Stimulated activated CD8-positive, alpha-beta memory T cell treated with anti-CD3 and anti-CD28 coated beads, Interleukin-12 subunit alpha, Interleukin-12 subunit beta, amount 100 ng/mL, for 1 hour (primary cell): ENCODE results near the gene JMJD1C.
"Not testable (repeated sequence)": the region's sequence is repeated elsewhere in the genome, so short reads cannot be mapped to it uniquely, and the experiment has no call there.

ENCODE experiments used
- DNase-seq: peaks from one replicate; pipeline ENCODE4 v3.0.0-alpha.2; 2020; ENCODE audit warnings: low read depth

JMJD1C gene

GRCh38 chr10:63465293-63466143 lies at the start of gene JMJD1C:
Gene JMJD1C, minus strand, starts transcription at chr10:63465977. Its CDS starts 315 bp downstream, at chr10:63465662.
- DNase-seq, result peak; percentile 33

DNA sequence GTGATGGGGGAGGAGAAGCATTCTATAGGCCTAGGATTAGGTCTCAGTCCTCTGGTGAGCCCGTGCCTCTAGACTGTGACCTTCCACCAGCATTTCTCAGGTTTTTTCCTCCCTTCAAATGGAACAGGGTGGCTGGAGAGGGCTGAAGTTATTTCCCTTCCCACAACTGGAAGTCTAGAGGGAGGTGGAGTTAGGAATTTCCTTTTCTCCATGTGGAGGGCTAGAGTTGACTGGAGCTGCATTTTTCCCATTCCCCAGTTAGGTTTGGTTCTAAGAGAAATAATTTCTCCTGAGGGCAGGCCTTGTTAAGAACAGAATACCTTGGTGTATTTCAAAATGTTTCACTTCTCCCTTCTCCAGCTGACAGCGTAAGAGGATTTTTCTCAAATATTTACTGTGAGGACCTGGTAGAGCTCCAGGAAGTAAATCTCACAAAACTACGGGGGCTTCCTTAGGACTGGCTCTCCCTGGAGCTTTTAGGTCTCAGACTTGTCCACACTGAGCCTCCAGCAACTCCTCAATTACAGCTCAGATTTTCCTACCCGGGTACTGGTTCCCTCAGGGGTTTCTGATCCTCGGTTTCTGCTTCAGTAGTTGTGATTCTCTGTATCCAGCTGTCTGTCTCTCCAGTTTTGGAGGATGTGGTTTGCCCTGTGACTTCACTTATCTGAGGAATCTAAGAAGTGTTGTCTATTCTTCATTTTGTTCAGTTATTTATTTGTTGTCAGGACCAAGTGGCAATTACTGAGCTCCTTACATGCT lies 49.4 kb upstream of the JMJD1C start:
- DNase-seq, result no peak

- DNase-seq, result no peak
These were observed 40.8 kb upstream of the JMJD1C start for GRCh38 chr10:63506554-63506953.

- no peak for DNase-seq
These were observed 39.8 kb upstream of the JMJD1C start for GRCh38 chr10:63505562-63505961.

DNA sequence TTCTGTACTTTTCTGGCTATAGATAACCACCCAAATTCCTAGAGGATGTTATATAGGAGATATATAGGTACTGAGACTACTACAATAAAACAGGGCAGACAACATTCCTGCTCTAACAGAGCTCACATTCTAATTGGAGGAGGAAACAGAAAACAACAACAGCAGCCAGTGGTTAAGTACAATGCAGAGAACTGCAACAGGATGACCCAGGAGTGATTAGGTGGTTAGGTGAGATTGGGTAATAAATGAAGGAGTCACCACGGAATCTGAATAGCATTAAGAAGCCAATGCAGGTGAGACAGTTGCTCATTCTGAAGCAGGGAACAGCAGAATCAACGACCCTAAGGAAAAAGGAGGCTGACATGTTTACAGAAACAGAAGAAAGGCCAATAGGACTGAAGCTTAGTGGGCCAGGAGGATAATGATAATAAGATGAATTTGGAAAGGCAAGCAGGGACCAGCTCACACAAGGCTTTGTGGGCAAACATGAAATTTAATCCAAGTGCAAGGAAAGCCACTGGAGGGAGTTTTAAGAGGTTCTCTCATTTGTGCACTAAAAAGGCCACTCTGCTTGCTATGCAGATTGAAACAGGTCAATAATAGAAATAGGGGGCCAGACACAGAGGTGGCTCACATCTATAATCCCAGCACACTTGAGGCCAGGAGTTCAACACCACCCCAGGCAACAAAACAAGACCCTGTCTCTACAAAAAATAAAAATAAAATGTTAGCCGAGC lies 38.5 kb upstream of the JMJD1C start:
- DNase-seq, result no peak

GRCh38 chr10:63503395-63503794 lies 37.6 kb upstream of the JMJD1C start:
- DNase-seq, result no peak

- DNase-seq, result no peak
These were observed 37.1 kb upstream of the JMJD1C start for GRCh38 chr10:63502832-63503231.

DNA sequence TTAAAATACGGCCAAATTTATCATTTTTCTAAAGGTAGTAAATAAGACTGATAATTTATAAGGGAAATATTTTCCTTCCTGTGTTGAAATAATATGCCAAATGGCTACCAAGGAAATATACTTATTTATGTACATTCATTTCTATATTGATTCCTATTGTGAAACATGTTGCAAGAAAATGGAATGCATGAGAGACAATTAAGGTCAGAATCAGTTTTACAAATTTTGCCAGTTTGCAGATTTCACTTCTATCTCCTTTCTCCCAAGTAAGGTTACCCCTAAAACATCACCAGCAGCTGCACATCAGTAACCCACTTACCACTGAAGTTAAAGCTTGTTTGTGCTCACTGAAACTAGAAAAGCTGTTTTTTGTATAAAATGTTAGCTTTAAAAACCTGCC lies 36.2 kb upstream of the JMJD1C start:
- DNase-seq, result no peak

DNA sequence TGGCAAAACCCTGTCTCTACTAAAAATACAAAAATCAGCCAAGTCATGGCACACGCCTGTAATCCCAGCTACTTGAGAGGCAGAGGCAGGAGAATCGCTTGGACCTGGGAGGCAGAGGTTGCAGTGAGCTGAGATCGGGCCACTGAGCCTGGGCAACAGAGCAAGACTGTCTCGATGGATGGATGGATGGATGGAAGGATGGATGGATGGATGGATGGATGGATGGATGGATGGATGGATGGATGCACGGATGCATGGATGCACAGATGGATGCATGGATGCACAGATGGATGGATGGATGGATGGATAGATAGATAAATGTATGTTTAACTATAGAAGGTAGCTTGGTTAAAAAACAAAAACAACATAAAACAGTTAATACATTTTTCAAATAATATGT lies 34.8 kb upstream of the JMJD1C start:
- DNase-seq, result not testable (repeated sequence)

GRCh38 chr10:63498665-63499064 lies 32.9 kb upstream of the JMJD1C start:
- no peak for DNase-seq

GRCh38 chr10:63497321-63497720 lies 31.5 kb upstream of the JMJD1C start:
- DNase-seq, result no peak

DNA sequence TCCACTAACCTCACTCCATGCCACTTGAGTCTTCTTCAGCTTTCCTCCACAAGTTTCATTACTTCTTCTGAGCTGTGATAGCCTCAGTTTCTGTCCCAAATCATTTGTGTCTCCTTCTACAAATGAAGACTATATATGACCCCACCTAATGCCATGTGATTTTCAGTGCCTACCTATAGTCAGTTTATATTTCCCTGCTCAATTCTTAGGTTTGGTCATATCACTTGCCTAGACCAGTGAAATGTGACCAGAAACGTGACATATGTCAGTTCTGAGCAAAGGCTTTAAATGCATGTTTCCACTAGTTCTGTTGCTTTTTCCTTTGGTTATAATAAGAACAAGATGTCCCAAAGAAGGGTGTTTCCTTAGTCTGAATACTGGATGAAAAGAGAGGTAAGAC lies 30.8 kb upstream of the JMJD1C start:
- DNase-seq, result no peak

DNA sequence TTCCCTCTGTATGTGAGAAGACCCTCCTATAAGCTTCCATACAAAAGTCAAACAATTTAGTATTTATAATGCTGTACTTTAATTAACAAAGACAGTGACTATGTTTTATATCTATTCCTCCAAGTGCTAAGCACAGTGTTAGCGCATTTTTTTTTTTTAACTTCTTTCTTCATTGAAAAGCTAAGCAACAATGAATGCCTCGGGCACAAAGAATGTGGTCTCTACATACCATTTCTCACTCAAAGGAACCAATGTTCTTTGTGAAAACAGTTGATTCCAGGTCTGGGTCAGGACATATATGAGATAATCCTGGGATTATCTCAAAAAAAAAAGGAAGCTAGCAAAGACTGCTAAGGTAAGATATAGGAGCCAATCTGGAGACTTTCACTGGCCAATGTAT lies 29.2 kb upstream of the JMJD1C start:
- DNase-seq, result no peak

DNA sequence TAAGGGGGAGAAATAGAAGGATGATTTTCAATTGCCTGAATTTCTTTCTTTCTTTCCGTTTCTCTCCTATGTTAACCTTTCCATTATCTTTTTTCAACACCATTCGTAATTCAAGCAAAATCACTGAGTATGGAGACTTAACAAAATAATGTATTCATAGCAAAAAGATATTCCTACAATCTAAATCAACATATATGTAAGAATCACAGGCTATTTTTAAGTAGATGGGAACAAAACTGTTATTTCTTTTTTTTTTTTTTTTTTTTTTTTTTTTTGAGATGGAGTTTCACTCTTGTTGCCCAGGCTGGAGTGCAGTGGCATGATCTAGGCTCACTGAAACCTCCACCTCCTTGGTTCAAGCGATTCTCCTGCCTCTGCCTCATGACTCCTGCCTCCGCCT lies 27.2 kb upstream of the JMJD1C start:
- no peak for DNase-seq

DNA sequence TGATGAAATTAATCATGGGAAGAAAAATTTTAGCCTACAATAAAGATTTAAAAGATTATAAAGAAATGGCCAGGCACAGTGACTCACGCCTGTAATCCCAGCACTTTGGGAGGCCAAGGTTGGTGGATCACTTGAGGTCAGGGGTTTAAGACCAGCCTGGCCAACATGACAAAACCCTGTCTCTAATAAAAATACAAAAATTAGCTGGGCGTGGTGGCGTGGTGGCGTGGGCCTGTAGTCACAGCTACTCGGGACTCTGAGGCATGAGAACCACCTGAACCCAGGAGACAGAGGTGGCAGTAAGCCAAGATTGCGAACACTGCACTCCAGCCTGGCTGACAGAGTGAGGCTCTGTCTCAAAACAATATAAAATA lies 26.5 kb upstream of the JMJD1C start:
- DNase-seq, result not testable (repeated sequence)

DNA sequence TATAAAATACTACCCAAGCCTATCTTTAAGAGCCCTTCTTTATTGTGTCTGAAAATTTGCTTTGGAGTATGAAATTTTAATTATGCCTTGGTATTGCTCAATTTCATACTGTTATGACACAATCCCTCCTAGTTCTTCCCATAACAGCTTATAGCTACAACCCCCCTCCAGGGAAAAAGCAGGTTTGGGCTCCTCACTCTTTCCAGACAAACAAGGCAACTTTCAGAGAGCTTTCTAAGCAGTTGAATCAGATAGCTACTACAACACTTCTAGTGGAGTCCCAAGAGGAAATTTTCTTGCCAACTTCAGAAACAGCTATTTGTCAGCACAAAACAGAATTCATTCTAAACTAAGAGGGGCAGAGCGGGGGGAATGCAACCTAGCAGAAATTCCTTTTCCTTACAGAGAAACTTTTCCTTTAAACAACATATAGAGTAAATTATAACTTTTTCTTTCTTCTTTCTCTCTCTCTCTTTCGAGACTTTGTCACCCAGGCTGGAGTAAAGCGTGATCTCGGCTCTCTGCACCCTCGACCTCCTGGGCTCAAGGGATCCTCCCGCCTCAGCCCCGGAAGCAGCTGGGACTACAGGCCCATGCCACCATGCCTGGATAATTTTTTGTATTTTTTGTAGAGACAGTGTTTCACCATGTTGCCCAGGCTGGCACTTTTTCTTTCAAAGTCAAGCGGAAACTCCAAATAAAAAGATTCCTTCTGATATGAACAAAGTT lies 26.0 kb upstream of the JMJD1C start:
- no peak for DNase-seq

DNA sequence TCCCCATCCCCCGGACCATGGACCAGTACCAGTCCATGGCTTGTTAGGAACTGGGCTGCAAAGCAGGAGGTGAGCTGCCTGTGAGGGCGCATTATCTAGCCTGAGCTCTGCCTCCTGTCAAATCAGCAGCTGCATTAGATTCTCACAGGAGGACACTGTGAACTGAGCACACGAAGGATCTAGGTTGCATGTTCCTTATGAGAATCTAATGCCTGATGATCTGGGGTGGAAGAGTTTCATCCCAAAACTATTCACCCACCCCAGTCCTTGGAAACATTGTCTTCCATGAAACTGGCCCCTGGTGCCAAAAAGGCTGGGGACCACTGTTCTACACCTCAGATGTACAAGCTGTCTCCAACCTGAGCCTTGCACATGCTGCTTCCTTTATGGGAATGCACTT lies 24.1 kb upstream of the JMJD1C start:
- no peak for DNase-seq

DNA sequence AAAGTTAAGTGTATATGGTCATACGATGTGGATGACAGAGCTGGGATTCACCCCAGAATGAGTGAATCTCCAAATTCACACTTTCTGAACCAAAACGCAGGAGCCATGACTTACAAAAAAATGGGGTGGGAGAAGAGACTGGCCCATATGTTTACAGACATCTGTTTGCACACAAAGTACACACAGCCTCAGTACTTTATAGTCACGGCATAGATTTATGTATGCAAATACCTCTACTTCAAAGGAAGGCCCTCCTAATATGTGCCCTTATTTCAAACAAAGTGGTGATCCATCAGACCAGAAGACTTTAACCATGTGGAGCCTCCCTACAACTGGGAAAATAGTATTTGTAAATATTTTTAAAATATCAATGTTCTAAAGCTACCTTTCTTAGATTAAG lies 22.2 kb upstream of the JMJD1C start:
- no peak for DNase-seq

GRCh38 chr10:63483983-63484382 lies 18.2 kb upstream of the JMJD1C start:
- DNase-seq, result no peak

GRCh38 chr10:63481815-63482421 lies 16.1 kb upstream of the JMJD1C start:
- DNase-seq, result no peak

DNA sequence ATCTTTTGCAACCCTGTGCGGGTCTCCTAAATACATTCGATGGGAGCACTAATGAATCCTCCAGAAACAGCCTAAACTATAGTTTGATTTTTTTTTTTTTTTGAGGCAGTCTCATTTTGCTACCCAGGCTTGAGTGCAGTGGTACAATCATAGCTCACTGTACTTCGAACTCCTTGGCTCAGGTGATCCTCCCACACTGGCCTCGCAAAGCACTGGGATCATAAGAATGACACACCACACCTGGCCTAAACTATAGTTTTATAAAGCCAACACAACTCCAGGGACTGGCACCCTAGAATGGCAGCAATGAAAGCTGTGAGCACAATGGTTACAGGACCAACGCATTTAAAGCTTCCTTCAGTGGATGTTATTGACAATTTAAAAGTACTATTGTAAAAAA lies 14.5 kb upstream of the JMJD1C start:
- no peak for DNase-seq

DNA sequence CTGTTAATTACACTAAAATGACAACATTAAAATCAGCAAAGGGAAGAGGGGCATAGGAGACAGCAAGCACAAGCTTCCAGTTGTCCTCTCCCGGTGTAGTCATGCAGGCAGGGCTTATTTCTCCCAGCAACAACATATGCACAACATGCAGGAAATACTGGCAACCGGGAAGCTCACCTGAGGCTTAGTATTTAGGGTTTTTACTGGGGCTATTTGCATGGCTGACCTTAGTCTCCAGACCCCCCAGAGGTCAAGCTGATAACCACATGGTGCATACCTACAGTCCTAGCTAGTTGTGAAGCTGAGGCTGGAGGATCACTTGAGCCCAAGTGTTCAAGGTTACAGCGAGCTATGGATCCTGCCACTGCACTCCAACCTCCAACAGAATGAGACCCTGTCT lies 12.8 kb upstream of the JMJD1C start:
- no peak for DNase-seq
